HepG2 (cell line): Measurements from ENCODE around the gene PXMP4. TPM values are rescaled to one million over a fixed set of nuclear protein-coding genes. Genes with fewer than 3 reads are reported as not detected.

Experiments
- ARNT2 ChIP-seq: sonication (generic); formaldehyde crosslinking; IDR thresholded peaks from 2 replicates; pipeline ENCODE4 v1.8.0; 2022; ENCODE audit warnings: mild to moderate bottlenecking, low read depth, missing genetic modification reagents, moderate library complexity
- ATAD3A ChIP-seq: sonication (generic); formaldehyde crosslinking; IDR thresholded peaks from 2 replicates; pipeline ENCODE4 v1.4.0; 2020; ENCODE audit warnings: missing genetic modification reagents
- FOXP1 ChIP-seq, 2 experiments: fragments of 450-650 bp in 1 of 2; IDR thresholded peaks; 2 replicates each; pipeline ENCODE4 v1.6.1; 2017 to 2018; ENCODE audit warnings: antibody characterized with exemption in 1 of 2
- ISX ChIP-seq: sonication (generic); formaldehyde crosslinking; conservative IDR thresholded peaks from 2 replicates; pipeline ENCODE4 v1.5.0; 2020; ENCODE audit warnings: missing genetic modification reagents
- MAFK ChIP-seq, 2 experiments: IDR thresholded peaks in 1 of 2; conservative IDR thresholded peaks in 1 of 2; 2 replicates each; pipeline ENCODE4 v1.6.1; 2011; ENCODE audit warnings: improper control_type of control experiment in 2 of 2, low read length in 2 of 2
- MATR3 ChIP-seq: sonication (generic); formaldehyde crosslinking; IDR thresholded peaks from 2 replicates; pipeline ENCODE4 v1.4.0; 2020; ENCODE audit warnings: missing genetic modification reagents
- MAZ ChIP-seq, 2 experiments: sonication (generic) in 1 of 2; formaldehyde crosslinking in 1 of 2; IDR thresholded peaks; 2 replicates each; pipeline versions ENCODE4 v1.5.0 to v1.6.1; 2012 to 2020; ENCODE audit warnings: low read depth in 2 of 2, mild to moderate bottlenecking in 2 of 2, borderline replicate concordance in 1 of 2, improper control_type of control experiment in 1 of 2, low read length in 1 of 2, missing genetic modification reagents in 1 of 2, moderate library complexity in 1 of 2
- NRL ChIP-seq: sonication (generic); formaldehyde crosslinking; IDR thresholded peaks from 2 replicates; pipeline ENCODE4 v1.5.0; 2020; ENCODE audit warnings: missing genetic modification reagents, mild to moderate bottlenecking, moderate library complexity, borderline replicate concordance
- RFX3 ChIP-seq: IDR thresholded peaks from 2 replicates; pipeline ENCODE4 v1.6.1; 2016; ENCODE audit warnings: missing biosample characterization, missing genetic modification reagents
- SIN3A ChIP-seq: IDR thresholded peaks from 2 replicates; pipeline ENCODE4 v1.6.1; 2011; ENCODE audit warnings: low read depth, mild to moderate bottlenecking, control low read depth, low read length, borderline replicate concordance
- SRY ChIP-seq: sonication (generic); formaldehyde crosslinking; IDR thresholded peaks from 2 replicates; pipeline ENCODE4 v1.8.0; 2022; ENCODE audit warnings: mild to moderate bottlenecking, missing genetic modification reagents
- TEAD3 ChIP-seq: optimal IDR thresholded peaks from 2 replicates; pipeline ENCODE3; 2016; ENCODE audit warnings: borderline replicate concordance
- ZNF256 ChIP-seq: sonication (generic); formaldehyde crosslinking; conservative IDR thresholded peaks from 2 replicates; pipeline ENCODE4 v1.4.0; 2020; ENCODE audit warnings: missing genetic modification reagents
- ZNF350 ChIP-seq: sonication (generic); formaldehyde crosslinking; IDR thresholded peaks from 2 replicates; pipeline ENCODE4 v1.4.0; 2020; ENCODE audit warnings: mild to moderate bottlenecking, low read depth, missing genetic modification reagents, borderline replicate concordance
- ZNF7 ChIP-seq: IDR thresholded peaks from 2 replicates; pipeline ENCODE4 v1.6.1; 2016; ENCODE audit warnings: missing biosample characterization, missing genetic modification reagents
- ZNF747 ChIP-seq: sonication (generic); formaldehyde crosslinking; IDR thresholded peaks from 2 replicates; pipeline ENCODE4 v1.8.1; 2023; ENCODE audit warnings: missing genetic modification reagents, mild to moderate bottlenecking, borderline replicate concordance
- ZNF780A ChIP-seq: sonication (generic); formaldehyde crosslinking; IDR thresholded peaks from 2 replicates; pipeline ENCODE4 v1.8.0; 2022; ENCODE audit warnings: mild to moderate bottlenecking, missing genetic modification reagents, moderate library complexity
- ZNF879 ChIP-seq: sonication (generic); formaldehyde crosslinking; IDR thresholded peaks from 2 replicates; pipeline ENCODE4 v1.8.1; 2023; ENCODE audit warnings: missing genetic modification reagents
- polyA plus RNA-seq, 8 experiments: library from polyadenylated mRNA; depleted of rRNA in 3 of 8; stranded (reverse) in 7 of 8; unstranded in 1 of 8; fragments of >200 nt; fragmentation: Illumina TruSeq in 4 of 8; extraction: Trizol in 4 of 8; gene quantifications; 2 replicates each; pipeline versions ENCODE4 v1.2.1 to v1.2.3, GENCODE V29; 2011 to 2016; ENCODE audit warnings: low read depth in 4 of 8, missing spikeins in 1 of 8, mixed read lengths in 1 of 8; ENCODE audit not compliant: insufficient read depth in 1 of 8
- total RNA-seq, 5 experiments: library from RNA; depleted of rRNA; stranded (reverse); fragments of >200 nt; fragmentation: Illumina TruSeq; extraction: Trizol; gene quantifications; 2 replicates each; pipeline ENCODE4 v1.2.3, GENCODE V29; 2016; ENCODE audit warnings: low read depth in 1 of 5
- TF ChIP-seq, protein P1 (sequence below): sonication (generic); formaldehyde crosslinking; IDR thresholded peaks from 2 replicates; pipeline ENCODE4 v1.5.0; 2020; ENCODE audit warnings: missing genetic modification reagents, mild to moderate bottlenecking, borderline replicate concordance
- TF ChIP-seq, protein P2 (sequence below): sonication (generic); formaldehyde crosslinking; IDR thresholded peaks from 2 replicates; pipeline ENCODE4 v1.8.1; 2023; ENCODE audit warnings: missing genetic modification reagents, mild to moderate bottlenecking, borderline replicate concordance
- TF ChIP-seq, protein P3 (sequence below): IDR thresholded peaks from 2 replicates; pipeline ENCODE4 v1.4.0; 2020; ENCODE audit warnings: mild to moderate bottlenecking, missing genetic modification reagents
- TF ChIP-seq, protein P4 (sequence below): sonication (generic); formaldehyde crosslinking; IDR thresholded peaks from 2 replicates; pipeline ENCODE4 v1.9.0; 2022; ENCODE audit warnings: missing genetic modification reagents, mild to moderate bottlenecking, borderline replicate concordance

The PXMP4 gene
- total and polyA plus RNA-seq, 2 of the 13 experiments (the other 11 are each of a cell fraction or from before 2014, with no cell fraction given), result not detected

DNA sequence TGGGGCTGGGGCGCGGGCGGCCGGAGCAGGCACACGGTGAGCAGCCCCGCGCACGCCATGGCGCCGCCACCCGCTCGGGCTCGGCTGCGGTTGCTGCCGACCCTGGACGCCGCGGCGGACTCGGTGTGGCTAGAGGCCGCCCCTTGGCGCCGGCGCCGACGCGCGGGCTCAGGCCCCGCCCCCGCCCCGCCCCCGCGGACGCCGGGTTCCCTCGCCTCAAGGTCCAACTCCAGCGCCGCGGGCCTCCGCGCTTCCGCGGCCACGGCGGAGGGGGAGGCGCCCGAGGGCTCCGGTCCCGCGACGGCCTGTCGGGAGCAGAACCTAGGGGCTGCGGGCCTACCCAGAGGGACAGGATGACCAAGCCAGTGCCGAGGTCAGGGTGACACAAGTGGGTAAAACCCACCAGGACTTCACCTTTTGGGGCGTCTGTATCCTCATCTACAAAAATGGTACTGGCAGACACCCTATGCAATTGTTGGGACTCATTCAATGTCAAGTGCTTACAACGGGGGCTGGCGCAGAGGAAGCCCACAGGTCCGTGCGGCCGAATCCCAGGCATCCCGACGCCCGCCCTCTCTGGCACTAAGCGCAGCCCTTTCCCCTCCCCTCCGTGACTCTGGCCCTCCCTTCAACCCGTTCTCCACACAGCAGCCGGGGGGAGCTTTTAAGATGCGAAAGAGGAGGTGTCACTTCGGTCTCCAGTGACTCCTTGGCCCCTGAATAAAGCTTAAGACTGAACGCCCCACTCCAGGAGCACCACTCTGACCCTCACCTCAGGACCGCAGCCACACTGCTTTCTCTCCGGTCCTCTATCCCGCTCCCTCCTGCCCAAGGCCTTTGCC lies 45.6 kb downstream of the PXMP4 start, which contains the start of gene NECAB3 (continued):
- TF ChIP-seq, protein P1, sequence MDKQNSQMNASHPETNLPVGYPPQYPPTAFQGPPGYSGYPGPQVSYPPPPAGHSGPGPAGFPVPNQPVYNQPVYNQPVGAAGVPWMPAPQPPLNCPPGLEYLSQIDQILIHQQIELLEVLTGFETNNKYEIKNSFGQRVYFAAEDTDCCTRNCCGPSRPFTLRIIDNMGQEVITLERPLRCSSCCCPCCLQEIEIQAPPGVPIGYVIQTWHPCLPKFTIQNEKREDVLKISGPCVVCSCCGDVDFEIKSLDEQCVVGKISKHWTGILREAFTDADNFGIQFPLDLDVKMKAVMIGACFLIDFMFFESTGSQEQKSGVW (CRISPR knock-in tag), result peak; percentile 55; the same call in 1 of the 2 replicates
- TF ChIP-seq SRY (CRISPR knock-in tag) (peak; percentile 45; the same call in 1 of the 2 replicates), TEAD3 (CRISPR knock-in tag) (no peak), RFX3 (no peak), ZNF350 (CRISPR knock-in tag) (peak; percentile 80), ZNF780A (CRISPR knock-in tag) (0 out of 2 replicates have a peak, but pooled peaks have one; percentile 57), FOXP1 (IDR thresholded peaks at IDR 0.05) (no peak), FOXP1 (CRISPR knock-in tag; IDR thresholded peaks at IDR 0.05) (peak; percentile 25; the same call in 1 of the 2 replicates), ISX (peak; percentile 90; the same call in 1 of the 2 replicates), SIN3A (peak; percentile 94), ZNF747 (CRISPR knock-in tag) (peak; percentile 87; the same call in 1 of the 2 replicates), ARNT2 (CRISPR knock-in tag) (peak; percentile 82; the same call in 1 of the 2 replicates), MAFK (conservative IDR thresholded peaks at IDR 0.05 in 1 of 2, IDR thresholded peaks at IDR 0.05 in 1 of 2; ENCODE audit: low read length in 2 of 2) (no peak), MAZ (IDR thresholded peaks at IDR 0.05; ENCODE audit: borderline replicate concordance, low read depth, low read length) (no peak), MAZ (CRISPR knock-in tag; IDR thresholded peaks at IDR 0.05; ENCODE audit: low read depth) (peak; percentile 86), NRL (CRISPR knock-in tag) (peak; percentile 95), MATR3 (CRISPR knock-in tag) (0 out of 2 replicates have a peak, but pooled peaks have one; percentile 25), ZNF879 (peak; percentile 5; the same call in 1 of the 2 replicates), ZNF7 (CRISPR knock-in tag) (no peak), ATAD3A (peak; percentile 21; the same call in 1 of the 2 replicates), ZNF256 (CRISPR knock-in tag) (peak; percentile 69; the same call in 1 of the 2 replicates)
- TF ChIP-seq, protein P2, sequence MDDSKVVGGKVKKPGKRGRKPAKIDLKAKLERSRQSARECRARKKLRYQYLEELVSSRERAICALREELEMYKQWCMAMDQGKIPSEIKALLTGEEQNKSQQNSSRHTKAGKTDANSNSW (CRISPR knock-in tag), result no peak
- TF ChIP-seq, protein P3, sequence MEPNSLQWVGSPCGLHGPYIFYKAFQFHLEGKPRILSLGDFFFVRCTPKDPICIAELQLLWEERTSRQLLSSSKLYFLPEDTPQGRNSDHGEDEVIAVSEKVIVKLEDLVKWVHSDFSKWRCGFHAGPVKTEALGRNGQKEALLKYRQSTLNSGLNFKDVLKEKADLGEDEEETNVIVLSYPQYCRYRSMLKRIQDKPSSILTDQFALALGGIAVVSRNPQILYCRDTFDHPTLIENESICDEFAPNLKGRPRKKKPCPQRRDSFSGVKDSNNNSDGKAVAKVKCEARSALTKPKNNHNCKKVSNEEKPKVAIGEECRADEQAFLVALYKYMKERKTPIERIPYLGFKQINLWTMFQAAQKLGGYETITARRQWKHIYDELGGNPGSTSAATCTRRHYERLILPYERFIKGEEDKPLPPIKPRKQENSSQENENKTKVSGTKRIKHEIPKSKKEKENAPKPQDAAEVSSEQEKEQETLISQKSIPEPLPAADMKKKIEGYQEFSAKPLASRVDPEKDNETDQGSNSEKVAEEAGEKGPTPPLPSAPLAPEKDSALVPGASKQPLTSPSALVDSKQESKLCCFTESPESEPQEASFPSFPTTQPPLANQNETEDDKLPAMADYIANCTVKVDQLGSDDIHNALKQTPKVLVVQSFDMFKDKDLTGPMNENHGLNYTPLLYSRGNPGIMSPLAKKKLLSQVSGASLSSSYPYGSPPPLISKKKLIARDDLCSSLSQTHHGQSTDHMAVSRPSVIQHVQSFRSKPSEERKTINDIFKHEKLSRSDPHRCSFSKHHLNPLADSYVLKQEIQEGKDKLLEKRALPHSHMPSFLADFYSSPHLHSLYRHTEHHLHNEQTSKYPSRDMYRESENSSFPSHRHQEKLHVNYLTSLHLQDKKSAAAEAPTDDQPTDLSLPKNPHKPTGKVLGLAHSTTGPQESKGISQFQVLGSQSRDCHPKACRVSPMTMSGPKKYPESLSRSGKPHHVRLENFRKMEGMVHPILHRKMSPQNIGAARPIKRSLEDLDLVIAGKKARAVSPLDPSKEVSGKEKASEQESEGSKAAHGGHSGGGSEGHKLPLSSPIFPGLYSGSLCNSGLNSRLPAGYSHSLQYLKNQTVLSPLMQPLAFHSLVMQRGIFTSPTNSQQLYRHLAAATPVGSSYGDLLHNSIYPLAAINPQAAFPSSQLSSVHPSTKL (CRISPR knock-in tag), result peak; percentile 58
- TF ChIP-seq, protein P4, sequence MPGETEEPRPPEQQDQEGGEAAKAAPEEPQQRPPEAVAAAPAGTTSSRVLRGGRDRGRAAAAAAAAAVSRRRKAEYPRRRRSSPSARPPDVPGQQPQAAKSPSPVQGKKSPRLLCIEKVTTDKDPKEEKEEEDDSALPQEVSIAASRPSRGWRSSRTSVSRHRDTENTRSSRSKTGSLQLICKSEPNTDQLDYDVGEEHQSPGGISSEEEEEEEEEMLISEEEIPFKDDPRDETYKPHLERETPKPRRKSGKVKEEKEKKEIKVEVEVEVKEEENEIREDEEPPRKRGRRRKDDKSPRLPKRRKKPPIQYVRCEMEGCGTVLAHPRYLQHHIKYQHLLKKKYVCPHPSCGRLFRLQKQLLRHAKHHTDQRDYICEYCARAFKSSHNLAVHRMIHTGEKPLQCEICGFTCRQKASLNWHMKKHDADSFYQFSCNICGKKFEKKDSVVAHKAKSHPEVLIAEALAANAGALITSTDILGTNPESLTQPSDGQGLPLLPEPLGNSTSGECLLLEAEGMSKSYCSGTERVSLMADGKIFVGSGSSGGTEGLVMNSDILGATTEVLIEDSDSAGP, result peak; percentile 89; the same call in 1 of the 2 replicates
